ENCODE results near the gene BCAS3.

DNA sequence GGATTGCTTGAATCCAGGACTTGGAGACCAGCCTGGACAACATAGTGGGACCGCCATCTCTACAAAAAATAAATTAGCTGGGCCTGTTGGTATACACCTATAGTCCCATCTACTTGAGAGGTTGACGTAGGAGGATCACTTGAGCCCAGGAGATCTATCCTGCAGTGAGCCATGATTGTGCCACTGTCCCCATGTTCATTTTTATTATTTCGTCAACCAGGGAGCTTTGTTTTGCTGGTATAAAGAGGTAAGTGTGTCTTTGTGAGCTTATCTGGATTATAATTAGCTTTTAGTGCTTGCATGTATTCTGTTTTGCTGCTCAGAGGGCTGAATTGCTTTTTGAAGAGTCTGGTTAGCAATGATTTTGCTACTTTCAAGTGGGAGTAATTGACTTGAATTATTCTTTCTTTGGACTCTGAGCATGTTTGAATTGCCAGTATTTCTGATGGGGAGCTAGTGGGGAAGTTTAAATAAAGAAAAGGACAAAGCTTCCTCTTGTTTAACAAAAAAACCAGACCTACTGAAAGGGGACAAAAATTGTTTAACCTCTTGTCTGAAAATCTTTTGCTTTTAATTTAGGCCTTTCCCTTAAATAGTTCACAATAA lies 31.6 kb upstream of the BCAS3 start:
- TF ChIP-seq YY1 (IDR thresholded peaks at IDR 0.05; ENCODE audit: low read depth) = no peak
- TF ChIP-seq EP300 (IDR thresholded peaks at IDR 0.05; ENCODE audit: borderline replicate concordance) = no peak
- TF ChIP-seq, protein P1, sequence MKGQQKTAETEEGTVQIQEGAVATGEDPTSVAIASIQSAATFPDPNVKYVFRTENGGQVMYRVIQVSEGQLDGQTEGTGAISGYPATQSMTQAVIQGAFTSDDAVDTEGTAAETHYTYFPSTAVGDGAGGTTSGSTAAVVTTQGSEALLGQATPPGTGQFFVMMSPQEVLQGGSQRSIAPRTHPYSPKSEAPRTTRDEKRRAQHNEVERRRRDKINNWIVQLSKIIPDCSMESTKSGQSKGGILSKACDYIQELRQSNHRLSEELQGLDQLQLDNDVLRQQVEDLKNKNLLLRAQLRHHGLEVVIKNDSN (IDR thresholded peaks at IDR 0.05) = no peak
- no peak for TF ChIP-seq MAX (IDR thresholded peaks at IDR 0.05)
- TF ChIP-seq CEBPB (IDR thresholded peaks at IDR 0.05) = no peak
- TF ChIP-seq TCF12 (IDR thresholded peaks at IDR 0.05; ENCODE audit: low read depth) = no peak
- no peak for TF ChIP-seq RAD21 (IDR thresholded peaks at IDR 0.05; ENCODE audit: low read depth)
- TF ChIP-seq, protein P2, sequence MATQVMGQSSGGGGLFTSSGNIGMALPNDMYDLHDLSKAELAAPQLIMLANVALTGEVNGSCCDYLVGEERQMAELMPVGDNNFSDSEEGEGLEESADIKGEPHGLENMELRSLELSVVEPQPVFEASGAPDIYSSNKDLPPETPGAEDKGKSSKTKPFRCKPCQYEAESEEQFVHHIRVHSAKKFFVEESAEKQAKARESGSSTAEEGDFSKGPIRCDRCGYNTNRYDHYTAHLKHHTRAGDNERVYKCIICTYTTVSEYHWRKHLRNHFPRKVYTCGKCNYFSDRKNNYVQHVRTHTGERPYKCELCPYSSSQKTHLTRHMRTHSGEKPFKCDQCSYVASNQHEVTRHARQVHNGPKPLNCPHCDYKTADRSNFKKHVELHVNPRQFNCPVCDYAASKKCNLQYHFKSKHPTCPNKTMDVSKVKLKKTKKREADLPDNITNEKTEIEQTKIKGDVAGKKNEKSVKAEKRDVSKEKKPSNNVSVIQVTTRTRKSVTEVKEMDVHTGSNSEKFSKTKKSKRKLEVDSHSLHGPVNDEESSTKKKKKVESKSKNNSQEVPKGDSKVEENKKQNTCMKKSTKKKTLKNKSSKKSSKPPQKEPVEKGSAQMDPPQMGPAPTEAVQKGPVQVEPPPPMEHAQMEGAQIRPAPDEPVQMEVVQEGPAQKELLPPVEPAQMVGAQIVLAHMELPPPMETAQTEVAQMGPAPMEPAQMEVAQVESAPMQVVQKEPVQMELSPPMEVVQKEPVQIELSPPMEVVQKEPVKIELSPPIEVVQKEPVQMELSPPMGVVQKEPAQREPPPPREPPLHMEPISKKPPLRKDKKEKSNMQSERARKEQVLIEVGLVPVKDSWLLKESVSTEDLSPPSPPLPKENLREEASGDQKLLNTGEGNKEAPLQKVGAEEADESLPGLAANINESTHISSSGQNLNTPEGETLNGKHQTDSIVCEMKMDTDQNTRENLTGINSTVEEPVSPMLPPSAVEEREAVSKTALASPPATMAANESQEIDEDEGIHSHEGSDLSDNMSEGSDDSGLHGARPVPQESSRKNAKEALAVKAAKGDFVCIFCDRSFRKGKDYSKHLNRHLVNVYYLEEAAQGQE (IDR thresholded peaks at IDR 0.05; ENCODE audit: low read depth) = no peak

Data from Ishikawa (cell line).